Prostate gland (tissue), 2 donors: Measurements from ENCODE around the gene CREB3. TPM values are rescaled to one million over a fixed set of nuclear protein-coding genes. Genes with fewer than 3 reads are reported as not detected.

Experiments used
- DNase-seq: peaks from one replicate; pipeline ENCODE4 v3.0.0-alpha.2; 2019; ENCODE audit warnings: low spot score
- H3K27ac ChIP-seq, 2 donors: fragments of 200-600 bp; sonication (generic); 2 replicates each; pipeline ENCODE4 v1.5.1; 2017 to 2019
- H3K27me3 ChIP-seq: fragments of 200-600 bp; sonication (generic); replicated peaks from 2 replicates; pipeline ENCODE4 v1.5.1; 2019; ENCODE audit not compliant: insufficient read depth
- H3K36me3 ChIP-seq, 2 donors: fragments of 200-600 bp; sonication (generic); 1 replicate in 1 of 2; 2 replicates in 1 of 2; pipeline versions ENCODE4 v1.5.1 to v1.8.1; 2017 to 2019
- H3K4me1 ChIP-seq: fragments of 200-600 bp; sonication (generic); replicated peaks from 2 replicates; pipeline ENCODE4 v1.5.1; 2019
- H3K4me3 ChIP-seq, 2 donors: fragments of 200-600 bp; sonication (generic); 2 replicates each; pipeline ENCODE4 v1.5.1; 2017 to 2019
- H3K9me3 ChIP-seq: fragments of 200-600 bp; sonication (generic); 2 replicates; pipeline ENCODE4 v1.5.1; 2017
- CTCF ChIP-seq, 4 experiments: fragments of 200-600 bp in 2 of 4; fragments of 450-650 bp in 2 of 4; sonication (generic) in 2 of 4; IDR thresholded peaks; 1 replicate in 3 of 4; 2 replicates in 1 of 4; pipeline ENCODE4 v1.5.1; 2016 to 2019; ENCODE audit warnings: antibody characterized with exemption in 4 of 4, mild to moderate bottlenecking in 2 of 4, moderate library complexity in 2 of 4
- POLR2A ChIP-seq: fragments of 450-650 bp; IDR thresholded peaks from one replicate; pipeline ENCODE4 v1.6.1; 2016; ENCODE audit warnings: antibody characterized with exemption, mild to moderate bottlenecking
- POLR2AphosphoS5 ChIP-seq: sonication (generic); formaldehyde crosslinking; IDR thresholded peaks from one replicate; pipeline ENCODE4 v1.6.1; 2017; ENCODE audit warnings: antibody characterized with exemption
- WGBS: methylation state at CpG from one replicate; pipeline ENCODE4 v1.1.5; 2018; 5-methylcytosine and 5-hydroxymethylcytosine counted together
- intact Hi-C: fragments of 100-400 bp; cut with DNase I; formaldehyde crosslinking; loops from one replicate; pipeline ENCODE4 v1.14.2; 2022
- total RNA-seq, 2 donors: library from RNA; depleted of rRNA; stranded (reverse); fragments of >200 nt; gene quantifications; one replicate each; pipeline ENCODE4 v1.1.0, GENCODE V29; 2016

Gene CREB3
- total RNA-seq, 2 donors from 2014 or later: 60.9 to 120 TPM

GRCh38 chr9:35730486-35730854 is 2.0 kb upstream of the CREB3 start:
- 73% methylated on average over 2 of the region's 2 CpGs for WGBS
- DNase-seq: no peak
- no peaks in the 10 kb centered on the region for H3K27me3 ChIP-seq
- peak overlapping the region; percentile 88 to 96 for H3K27ac ChIP-seq
- intact Hi-C loops: loop anchor here (5.0 to 10.0 kb wide), 2 partner anchors 73 to 616 kb away; partner anchors contain the start of genes ATOSB, CCDC107 and RMRP
- TF ChIP-seq CTCF (IDR thresholded peaks at IDR 0.05): no peak
- TF ChIP-seq POLR2A: no peak
- no peak for TF ChIP-seq POLR2AphosphoS5
- peaks cover 0 to 4% of the 10 kb centered on the region in 2 donors for H3K36me3 ChIP-seq
- H3K9me3 ChIP-seq: no peaks in the 10 kb centered on the region
- peak overlapping the region; percentile 65 to 91 for H3K4me3 ChIP-seq
- peaks cover 27% of the 10 kb centered on the region for H3K4me1 ChIP-seq

- Histone ChIP-seq H3K9me3 (no peaks in the 10 kb centered on the region), H3K4me1 (peaks cover 27% of the 10 kb centered on the region), H3K27ac (peak overlapping the region; percentile 88 to 96), H3K4me3 (peak overlapping the region; percentile 65 to 91), H3K36me3 (peaks cover 4 to 9% of the 10 kb centered on the region in 2 donors), H3K27me3 (no peaks in the 10 kb centered on the region)
- no peak for TF ChIP-seq POLR2AphosphoS5
- no peak for TF ChIP-seq CTCF (IDR thresholded peaks at IDR 0.05)
- TF ChIP-seq POLR2A: no peak
- intact Hi-C loops: loop anchor here (5.0 to 10.0 kb wide), 2 partner anchors 74 to 617 kb away; partner anchors contain the start of genes ATOSB, CCDC107 and RMRP
- DNase-seq: no peak
- 1% methylated on average over 43 of the region's 47 CpGs for WGBS
Observed at GRCh38 chr9:35731415-35732184, 866 bp upstream of the CREB3 start.

GRCh38 chr9:35732800-35733541 is 505 bp downstream of the CREB3 start:
- TF ChIP-seq POLR2AphosphoS5: peak; percentile 6
- TF ChIP-seq CTCF (IDR thresholded peaks at IDR 0.05): no peak
- TF ChIP-seq POLR2A: no peak
- Histone ChIP-seq H3K36me3 (peaks cover 9 to 17% of the 10 kb centered on the region in 2 donors), H3K9me3 (no peaks in the 10 kb centered on the region), H3K27me3 (no peaks in the 10 kb centered on the region), H3K27ac (peak overlapping the region; percentile 88 to 96), H3K4me3 (peak overlapping the region; percentile 65 to 91), H3K4me1 (peaks cover 22% of the 10 kb centered on the region)
- WGBS: 0% methylated on average over 14 of the region's 14 CpGs
- peak; percentile 15 for DNase-seq
- intact Hi-C loops: loop anchor here (5.0 to 10.0 kb wide), 2 partner anchors 76 to 618 kb away; partner anchors contain the start of genes ATOSB, CCDC107 and RMRP

GRCh38 chr9:35734096-35734495 is 1.6 kb downstream of the CREB3 start:
- peaks cover 17% of the 10 kb centered on the region for H3K4me1 ChIP-seq
- intact Hi-C loops: loop anchor here (5.0 to 10.0 kb wide), 2 partner anchors 77 to 619 kb away; partner anchors contain the start of genes ATOSB, CCDC107 and RMRP
- no peaks in the 10 kb centered on the region for H3K27me3 ChIP-seq
- peak overlapping the region in 1 of 2 donors; percentile 88 for H3K27ac ChIP-seq
- TF ChIP-seq POLR2A: no peak
- no peak for TF ChIP-seq POLR2AphosphoS5
- no peak for TF ChIP-seq CTCF (IDR thresholded peaks at IDR 0.05)
- H3K4me3 ChIP-seq: no peak overlapping the region
- no peaks in the 10 kb centered on the region for H3K9me3 ChIP-seq
- DNase-seq: no peak
- WGBS: 83% methylated on average over 3 of the region's 3 CpGs
- H3K36me3 ChIP-seq: peaks cover 17 to 18% of the 10 kb centered on the region in 2 donors
